Neuronal stem cell (in vitro differentiated cells): ENCODE results near the gene DLG2.

ENCODE experiments used
- DNase-seq: peaks from one replicate; pipeline ENCODE4 v3.0.0-alpha.2; 2013; ENCODE audit warnings: low spot score
- H2AFZ ChIP-seq: one replicate; pipeline ENCODE4 v1.6.1; 2013; ENCODE audit warnings: mild to moderate bottlenecking, low read length, inconsistent platforms
- H2AK5ac ChIP-seq: 2 replicates; pipeline ENCODE4 v1.6.1; 2013; ENCODE audit warnings: low read depth, mild to moderate bottlenecking, inconsistent platforms, low read length, moderate library complexity, mixed read lengths
- H2BK120ac ChIP-seq: 2 replicates; pipeline ENCODE4 v1.6.1; 2013; ENCODE audit warnings: low read depth, mild to moderate bottlenecking, inconsistent platforms, low read length, moderate library complexity, mixed read lengths
- H2BK12ac ChIP-seq: one replicate; pipeline ENCODE4 v1.6.1; 2013; ENCODE audit warnings: low read length, inconsistent platforms
- H2BK15ac ChIP-seq: 2 replicates; pipeline ENCODE4 v1.6.1; 2013; ENCODE audit warnings: mild to moderate bottlenecking, low read length, inconsistent platforms, mixed read lengths
- H2BK5ac ChIP-seq: one replicate; pipeline ENCODE4 v1.6.1; 2013; ENCODE audit warnings: inconsistent platforms, mild to moderate bottlenecking, low read length, moderate library complexity
- H3K14ac ChIP-seq: one replicate; pipeline ENCODE4 v1.6.1; 2013; ENCODE audit warnings: low read length, inconsistent platforms
- H3K18ac ChIP-seq: 2 replicates; pipeline ENCODE4 v1.6.1; 2013; ENCODE audit warnings: low read length, inconsistent platforms
- H3K23ac ChIP-seq: 2 replicates; pipeline ENCODE4 v1.6.1; 2013; ENCODE audit warnings: low read depth, mild to moderate bottlenecking, mixed read lengths, low read length, inconsistent platforms; ENCODE audit not compliant: poor library complexity
- H3K27ac ChIP-seq: replicated peaks from 3 replicates; pipeline ENCODE4 v1.5.1; 2013; ENCODE audit warnings: low read length, inconsistent platforms
- H3K27me3 ChIP-seq, 3 experiments: 2 replicates each; pipeline ENCODE4 v1.6.1; 2013; ENCODE audit warnings: low read length in 3 of 3, mild to moderate bottlenecking in 2 of 3, inconsistent platforms in 1 of 3, low read depth in 1 of 3, mixed read lengths in 1 of 3, moderate library complexity in 1 of 3; ENCODE audit not compliant: control insufficient read depth in 3 of 3, insufficient read depth in 3 of 3
- H3K36me3 ChIP-seq, 2 donors: replicated peaks in 1 of 2; 2 replicates each; pipeline ENCODE4 v1.6.1; 2013; ENCODE audit warnings: low read length in 2 of 2; ENCODE audit not compliant: control insufficient read depth in 2 of 2, insufficient read depth in 2 of 2
- H3K4ac ChIP-seq: 2 replicates; pipeline ENCODE4 v1.6.1; 2013; ENCODE audit warnings: inconsistent platforms, mild to moderate bottlenecking, low read length, moderate library complexity
- H3K4me1 ChIP-seq, 2 donors: 1 replicate in 1 of 2; 2 replicates in 1 of 2; pipeline ENCODE4 v1.6.1; 2013; ENCODE audit warnings: low read length in 2 of 2, low read depth in 1 of 2; ENCODE audit not compliant: control insufficient read depth in 2 of 2, insufficient read depth in 1 of 2
- H3K4me2 ChIP-seq: one replicate; pipeline ENCODE4 v1.6.1; 2013; ENCODE audit warnings: mild to moderate bottlenecking, low read length, inconsistent platforms; ENCODE audit not compliant: insufficient read depth, poor library complexity, severe bottlenecking
- H3K4me3 ChIP-seq, 2 donors: 2 replicates each; pipeline ENCODE4 v1.5.1; 2013; ENCODE audit warnings: low read length in 2 of 2, mild to moderate bottlenecking in 2 of 2, inconsistent platforms in 1 of 2, moderate library complexity in 1 of 2
- H3K79me1 ChIP-seq: one replicate; pipeline ENCODE4 v1.6.1; 2013; ENCODE audit warnings: low read depth, mild to moderate bottlenecking, inconsistent platforms, low read length, moderate library complexity
- H3K9ac ChIP-seq: one replicate; pipeline ENCODE4 v1.6.1; 2013; ENCODE audit warnings: mild to moderate bottlenecking, low read depth, low read length, inconsistent platforms; ENCODE audit not compliant: poor library complexity
- H3K9me3 ChIP-seq, 2 donors: replicated peaks in 1 of 2; 2 replicates each; pipeline versions ENCODE3 to v1.6.1; 2013; ENCODE audit warnings: low read length in 2 of 2, mild to moderate bottlenecking in 2 of 2, inconsistent platforms in 1 of 2, low read depth in 1 of 2, mixed read lengths in 1 of 2, moderate library complexity in 1 of 2; ENCODE audit not compliant: control insufficient read depth in 2 of 2, insufficient read depth in 1 of 2
- H4K8ac ChIP-seq: one replicate; pipeline ENCODE4 v1.6.1; 2013; ENCODE audit warnings: low read depth, mild to moderate bottlenecking, inconsistent platforms, low read length, moderate library complexity
- H4K91ac ChIP-seq: one replicate; pipeline ENCODE4 v1.6.1; 2013; ENCODE audit warnings: low read length, low read depth, mild to moderate bottlenecking, inconsistent platforms; ENCODE audit not compliant: poor library complexity
- WGBS, 2 donors: extraction: QIAGEN DNeasy Blood & Tissue Kit; methylation state at CpG; one replicate each; pipeline ENCODE4 v1.1.7; 2013; ENCODE audit warnings: missing lambda C conversion rate in 2 of 2, mixed read lengths in 1 of 2; ENCODE audit not compliant: insufficient read length in 2 of 2, insufficient replicate concordance in 1 of 2; ENCODE audit errors: extremely low coverage in 2 of 2; 5-methylcytosine and 5-hydroxymethylcytosine counted together

DLG2 gene

GRCh38 chr11:85391141-85391540 lies 236.0 kb downstream of the DLG2 start:
- no peak overlapping the region for H3K4me2 ChIP-seq
- no peaks in the 10 kb centered on the region for H3K79me1 ChIP-seq
- H2AK5ac ChIP-seq, result no peak overlapping the region
- no peak overlapping the region for H3K18ac ChIP-seq
- H2AFZ ChIP-seq, result no peak overlapping the region
- H4K91ac ChIP-seq, result no peak overlapping the region
- H3K9ac ChIP-seq, result no peak overlapping the region
- H2BK5ac ChIP-seq, result no peak overlapping the region
- H2BK12ac ChIP-seq, result no peak overlapping the region
- no peak overlapping the region for H3K4me3 ChIP-seq
- H3K27me3 ChIP-seq, result no peaks in the 10 kb centered on the region
- WGBS, 2 donors, result no CpG with 5 or more reads among the region's 1 CpG
- peaks cover 2 to 7% of the 10 kb centered on the region in 2 donors for H3K4me1 ChIP-seq
- H3K4ac ChIP-seq, result no peak overlapping the region
- no peak overlapping the region for H4K8ac ChIP-seq
- no peaks in the 10 kb centered on the region for H3K36me3 ChIP-seq
- no peak overlapping the region for H3K14ac ChIP-seq
- H3K27ac ChIP-seq, result no peak overlapping the region
- H3K23ac ChIP-seq, result no peak overlapping the region
- H3K9me3 ChIP-seq, result no peaks in the 10 kb centered on the region
- no peak overlapping the region for H2BK15ac ChIP-seq
- no peak for DNase-seq
- no peak overlapping the region for H2BK120ac ChIP-seq

- Histone ChIP-seq H4K91ac (no peak overlapping the region), H2AK5ac (no peak overlapping the region), H4K8ac (no peak overlapping the region), H3K27ac (no peak overlapping the region), H3K14ac (no peak overlapping the region), H2BK5ac (no peak overlapping the region), H2AFZ (no peak overlapping the region), H3K4me2 (no peak overlapping the region), H2BK120ac (no peak overlapping the region), H3K4ac (no peak overlapping the region), H3K9ac (no peak overlapping the region), H3K23ac (no peak overlapping the region), H3K36me3 (no peaks in the 10 kb centered on the region), H3K4me1 (peaks cover 0 to 4% of the 10 kb centered on the region in 2 donors), H3K9me3 (no peaks in the 10 kb centered on the region), H3K27me3 (no peaks in the 10 kb centered on the region), H2BK15ac (no peak overlapping the region), H3K79me1 (no peaks in the 10 kb centered on the region), H3K4me3 (no peak overlapping the region), H3K18ac (no peak overlapping the region), H2BK12ac (no peak overlapping the region)
- DNase-seq, result no peak
Measured at GRCh38 chr11:85385547-85385946, 241.6 kb downstream of the DLG2 start.

- Histone ChIP-seq H3K27me3 (no peaks in the 10 kb centered on the region), H3K79me1 (no peaks in the 10 kb centered on the region), H3K14ac (no peak overlapping the region), H3K9ac (no peak overlapping the region), H2AFZ (no peak overlapping the region), H3K4me1 (peaks cover 0 to 4% of the 10 kb centered on the region in 2 donors), H3K23ac (no peak overlapping the region), H3K18ac (no peak overlapping the region), H2BK15ac (no peak overlapping the region), H4K8ac (no peak overlapping the region), H3K9me3 (no peaks in the 10 kb centered on the region), H4K91ac (no peak overlapping the region), H3K27ac (no peak overlapping the region), H3K4me3 (no peak overlapping the region), H2BK120ac (no peak overlapping the region), H2BK5ac (no peak overlapping the region), H3K36me3 (no peaks in the 10 kb centered on the region), H2BK12ac (no peak overlapping the region), H3K4me2 (no peak overlapping the region), H3K4ac (no peak overlapping the region), H2AK5ac (no peak overlapping the region)
- no CpG with 5 or more reads among the region's 1 CpG for WGBS, 2 donors
- DNase-seq, result no peak
Measured at GRCh38 chr11:85385111-85385510, 242.0 kb downstream of the DLG2 start.

- Histone ChIP-seq H3K9me3 (no peaks in the 10 kb centered on the region), H3K14ac (no peak overlapping the region), H3K27ac (no peak overlapping the region), H3K4me3 (no peak overlapping the region), H4K8ac (no peak overlapping the region), H2AK5ac (no peak overlapping the region), H2BK15ac (no peak overlapping the region), H2BK120ac (no peak overlapping the region), H3K4me2 (no peak overlapping the region), H3K9ac (no peak overlapping the region), H2BK5ac (no peak overlapping the region), H2BK12ac (no peak overlapping the region), H3K4me1 (no peaks in the 10 kb centered on the region), H3K79me1 (no peaks in the 10 kb centered on the region), H4K91ac (no peak overlapping the region), H3K23ac (no peak overlapping the region), H3K4ac (no peak overlapping the region), H3K18ac (no peak overlapping the region), H3K27me3 (no peaks in the 10 kb centered on the region), H3K36me3 (no peaks in the 10 kb centered on the region), H2AFZ (no peak overlapping the region)
- DNase-seq, result no peak
- no CpG with 5 or more reads among the region's 2 CpGs for WGBS, 2 donors
Measured at GRCh38 chr11:85379066-85379465, 248.1 kb downstream of the DLG2 start.
